ENCODE results near the gene TRIB2.
A peak's percentile ranks its signal among the peaks of the same experiment; 100 is the strongest.

Gene TRIB2

GRCh38 chr2:12688091-12688490 is 28.6 kb upstream of the TRIB2 start:
- no peak for DNase-seq (ENCODE audit: low read depth)
- no peak overlapping the region for H3K4me3 ChIP-seq (ENCODE audit: low read depth, low read length)
- TF ChIP-seq MAX (IDR thresholded peaks at IDR 0.05; ENCODE audit: low read depth, low read length) (no peak), POLR2A (IDR thresholded peaks at IDR 0.05; ENCODE audit: extremely low read depth, insufficient read length) (no peak), CTCF (IDR thresholded peaks at IDR 0.05; ENCODE audit: low read depth, low read length) (no peak), MYC (IDR thresholded peaks at IDR 0.05; ENCODE audit: low read depth, low read length) (no peak)

GRCh38 chr2:12688893-12689292 is 27.8 kb upstream of the TRIB2 start:
- DNase-seq (ENCODE audit: low read depth): no peak
- TF ChIP-seq POLR2A (IDR thresholded peaks at IDR 0.05; ENCODE audit: extremely low read depth, insufficient read length) (no peak), MYC (IDR thresholded peaks at IDR 0.05; ENCODE audit: low read depth, low read length) (no peak), CTCF (IDR thresholded peaks at IDR 0.05; ENCODE audit: low read depth, low read length) (no peak), MAX (IDR thresholded peaks at IDR 0.05; ENCODE audit: low read depth, low read length) (no peak)
- no peak overlapping the region for H3K4me3 ChIP-seq (ENCODE audit: low read depth, low read length)

- H3K4me3 ChIP-seq (ENCODE audit: low read depth, low read length): no peak overlapping the region
- TF ChIP-seq MAX (IDR thresholded peaks at IDR 0.05; ENCODE audit: low read depth, low read length) (no peak), CTCF (IDR thresholded peaks at IDR 0.05; ENCODE audit: low read depth, low read length) (no peak), MYC (IDR thresholded peaks at IDR 0.05; ENCODE audit: low read depth, low read length) (no peak), POLR2A (IDR thresholded peaks at IDR 0.05; ENCODE audit: extremely low read depth, insufficient read length) (no peak)
- no peak for DNase-seq (ENCODE audit: low read depth)
Observed at GRCh38 chr2:12693509-12693908, 23.2 kb upstream of the TRIB2 start.

GRCh38 chr2:12694990-12695774 is 21.6 kb upstream of the TRIB2 start:
- TF ChIP-seq CTCF (IDR thresholded peaks at IDR 0.05; ENCODE audit: low read depth, low read length) (no peak), MYC (IDR thresholded peaks at IDR 0.05; ENCODE audit: low read depth, low read length) (no peak), POLR2A (IDR thresholded peaks at IDR 0.05; ENCODE audit: extremely low read depth, insufficient read length) (no peak), MAX (IDR thresholded peaks at IDR 0.05; ENCODE audit: low read depth, low read length) (no peak)
- peak; percentile 26 for DNase-seq (ENCODE audit: low read depth)
- H3K4me3 ChIP-seq (ENCODE audit: low read depth, low read length): no peak overlapping the region

GRCh38 chr2:12697617-12698016 is 19.1 kb upstream of the TRIB2 start:
- H3K4me3 ChIP-seq (ENCODE audit: low read depth, low read length): no peak overlapping the region
- TF ChIP-seq CTCF (IDR thresholded peaks at IDR 0.05; ENCODE audit: low read depth, low read length) (no peak), MYC (IDR thresholded peaks at IDR 0.05; ENCODE audit: low read depth, low read length) (no peak), MAX (IDR thresholded peaks at IDR 0.05; ENCODE audit: low read depth, low read length) (no peak), POLR2A (IDR thresholded peaks at IDR 0.05; ENCODE audit: extremely low read depth, insufficient read length) (no peak)
- DNase-seq (ENCODE audit: low read depth): no peak
